ENCODE data around the gene SETD6.
"Not testable (repeated sequence)": the region's sequence is repeated elsewhere in the genome, so short reads cannot be mapped to it uniquely, and the experiment has no call there.

The SETD6 gene, protein sequence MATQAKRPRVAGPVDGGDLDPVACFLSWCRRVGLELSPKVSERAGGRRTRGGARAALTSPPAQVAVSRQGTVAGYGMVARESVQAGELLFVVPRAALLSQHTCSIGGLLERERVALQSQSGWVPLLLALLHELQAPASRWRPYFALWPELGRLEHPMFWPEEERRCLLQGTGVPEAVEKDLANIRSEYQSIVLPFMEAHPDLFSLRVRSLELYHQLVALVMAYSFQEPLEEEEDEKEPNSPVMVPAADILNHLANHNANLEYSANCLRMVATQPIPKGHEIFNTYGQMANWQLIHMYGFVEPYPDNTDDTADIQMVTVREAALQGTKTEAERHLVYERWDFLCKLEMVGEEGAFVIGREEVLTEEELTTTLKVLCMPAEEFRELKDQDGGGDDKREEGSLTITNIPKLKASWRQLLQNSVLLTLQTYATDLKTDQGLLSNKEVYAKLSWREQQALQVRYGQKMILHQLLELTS

DNA sequence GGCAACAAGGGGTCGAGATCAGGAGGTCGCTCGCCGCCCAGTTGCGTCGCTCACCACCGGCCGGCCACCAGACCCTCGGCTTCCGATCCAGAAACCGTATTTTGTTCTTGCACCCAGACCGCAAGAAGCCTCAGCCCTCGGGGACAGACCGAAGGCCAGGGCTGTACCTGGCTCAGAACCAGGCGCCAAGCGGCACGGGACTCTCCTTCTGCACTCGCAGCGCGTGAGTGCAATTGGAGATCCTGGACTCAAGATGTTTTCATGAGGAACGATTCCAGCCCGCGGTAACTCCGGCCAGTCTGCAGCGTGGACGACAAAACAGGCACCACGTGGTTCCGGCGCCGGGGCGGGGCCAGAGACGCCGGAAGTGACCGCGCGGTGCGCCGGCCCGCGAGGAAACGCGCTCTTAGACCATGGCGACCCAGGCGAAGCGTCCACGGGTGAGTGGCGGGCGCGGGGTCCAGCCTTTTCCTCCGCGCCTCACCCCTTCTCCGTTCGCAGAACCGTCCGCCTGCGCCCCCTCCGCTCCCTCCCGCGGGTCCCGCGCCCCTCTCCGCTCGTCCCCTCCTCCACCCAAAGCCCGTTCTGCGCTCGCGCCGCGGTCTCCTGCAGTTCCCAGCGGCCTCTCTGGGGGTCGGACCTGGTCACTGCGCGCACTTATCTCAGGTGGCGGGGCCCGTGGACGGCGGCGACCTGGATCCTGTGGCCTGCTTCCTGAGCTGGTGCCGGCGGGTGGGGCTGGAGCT, at the start of gene SETD6:
Gene SETD6, plus strand, starts transcription at position 393 of the 746 bp plus-strand sequence. Its CDS starts 21 bp downstream, at position 414.
- peak; percentile 70 to 76 for ATAC-seq

DNA sequence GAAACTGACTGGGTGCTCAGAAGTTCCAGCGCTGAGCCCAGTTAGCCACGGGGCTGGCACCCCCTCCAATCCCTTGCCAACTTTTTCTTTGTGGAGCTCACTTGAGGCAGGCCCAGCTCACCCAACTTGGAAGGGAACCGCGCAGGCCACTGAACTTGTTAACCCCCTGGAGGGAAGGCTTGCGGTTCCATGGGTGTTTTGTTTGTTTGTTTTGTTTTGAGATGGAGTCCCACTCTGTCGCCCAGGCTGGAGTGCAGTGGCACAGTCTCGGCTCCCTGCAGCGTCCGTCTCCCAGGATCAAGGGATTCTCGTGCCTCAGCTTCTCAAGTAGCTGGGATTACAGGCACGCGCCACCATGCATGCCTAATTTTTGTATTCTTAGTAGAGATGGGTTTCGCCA, 49.5 kb upstream of the SETD6 start:
- ATAC-seq, result no peak

DNA sequence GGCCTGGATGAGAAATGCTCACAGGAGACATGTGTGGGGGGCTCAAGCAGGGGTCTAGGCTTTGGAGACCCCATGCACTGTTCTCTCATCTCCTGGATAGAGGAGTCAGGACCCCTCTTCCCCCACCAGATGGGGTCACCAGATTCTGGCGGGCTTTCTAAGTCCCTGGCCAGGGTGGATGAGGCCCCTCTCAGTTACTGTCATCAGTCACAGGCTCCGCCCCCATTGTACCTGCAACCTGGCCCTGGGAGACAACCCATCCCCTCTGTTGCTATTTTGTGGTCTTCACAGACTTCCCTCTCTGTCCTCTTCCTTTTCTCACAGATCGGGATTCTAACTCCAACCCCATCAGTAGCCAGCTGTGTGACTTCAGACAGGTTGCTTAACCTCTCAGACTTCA, 48.9 kb upstream of the SETD6 start:
- ATAC-seq, result no peak

DNA sequence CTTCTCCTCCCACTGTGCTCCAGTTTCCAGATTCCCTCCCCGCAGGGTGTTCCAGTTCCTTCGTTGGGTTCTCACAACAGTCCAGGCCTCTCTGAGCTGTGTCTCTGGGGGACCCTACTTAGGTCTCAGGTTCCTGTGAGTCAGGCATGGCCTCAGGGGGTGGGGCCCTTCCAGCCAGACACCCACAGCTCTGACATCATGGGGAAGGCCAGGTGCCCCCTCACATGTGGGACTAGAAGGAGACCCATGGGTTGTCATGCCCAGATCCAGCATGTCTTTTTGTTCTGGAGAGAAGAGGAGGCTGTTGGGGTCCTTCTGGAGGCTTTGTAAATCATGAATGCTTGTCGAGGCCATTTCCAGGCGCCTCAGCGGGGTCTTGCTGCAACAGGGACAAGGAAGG, 47.4 kb upstream of the SETD6 start:
- no peak for ATAC-seq

DNA sequence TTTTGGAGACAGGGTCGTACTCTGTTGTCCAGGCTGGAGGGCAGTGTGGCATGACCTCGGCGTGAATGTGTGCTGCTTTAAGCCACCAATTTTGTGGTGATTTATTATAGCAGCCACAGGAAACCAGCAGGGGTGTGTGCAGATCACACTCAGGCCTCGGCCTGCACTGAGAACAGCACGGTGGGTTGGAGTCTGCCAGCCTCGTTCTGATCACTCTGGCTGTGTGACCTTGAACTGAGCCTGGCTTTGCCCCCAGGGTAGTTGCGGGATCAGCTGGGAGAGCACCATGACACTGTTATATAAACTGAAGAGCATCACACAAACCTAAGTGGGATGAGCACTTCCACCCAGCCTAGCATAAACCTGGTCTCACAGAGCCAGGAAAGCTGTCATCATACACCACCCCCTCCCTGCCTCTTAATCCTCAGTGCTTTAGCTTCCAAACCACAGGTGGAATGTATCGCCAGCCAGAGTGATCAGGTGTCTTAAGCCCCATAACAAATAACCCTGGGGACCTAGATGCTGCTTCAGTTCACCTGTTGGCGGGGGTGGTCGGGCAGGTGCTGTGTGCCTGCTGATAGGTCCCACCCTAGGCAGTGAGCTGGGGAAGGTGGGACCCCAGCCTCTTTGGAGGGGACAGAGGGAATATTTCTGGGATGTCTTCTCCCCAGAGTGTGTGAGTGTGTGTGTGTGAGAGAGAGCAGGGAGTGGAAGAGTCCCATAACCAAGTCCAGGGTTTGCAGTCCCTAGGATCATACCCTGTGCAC, 43.9 kb upstream of the SETD6 start:
- no peak for ATAC-seq

DNA sequence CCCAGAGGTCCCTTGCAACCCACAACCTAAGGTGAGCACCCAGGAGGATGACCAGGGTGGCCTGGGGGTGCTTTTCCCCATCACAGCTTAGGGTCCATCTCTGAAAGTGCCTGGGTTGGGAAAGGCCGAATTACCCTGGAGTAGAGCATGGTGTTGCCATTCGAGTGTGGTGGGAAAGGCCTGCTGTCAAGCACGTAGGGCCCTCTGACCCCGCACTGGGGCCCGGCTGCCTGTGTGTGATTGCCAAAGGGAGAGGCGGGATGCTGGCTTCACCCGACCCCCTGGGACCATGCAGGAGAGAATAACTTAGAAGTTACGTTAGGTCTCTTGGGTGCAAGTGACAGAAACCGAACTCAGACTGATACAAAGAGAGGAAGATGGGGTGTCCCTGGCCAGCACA, 43.1 kb upstream of the SETD6 start:
- no peak for ATAC-seq

DNA sequence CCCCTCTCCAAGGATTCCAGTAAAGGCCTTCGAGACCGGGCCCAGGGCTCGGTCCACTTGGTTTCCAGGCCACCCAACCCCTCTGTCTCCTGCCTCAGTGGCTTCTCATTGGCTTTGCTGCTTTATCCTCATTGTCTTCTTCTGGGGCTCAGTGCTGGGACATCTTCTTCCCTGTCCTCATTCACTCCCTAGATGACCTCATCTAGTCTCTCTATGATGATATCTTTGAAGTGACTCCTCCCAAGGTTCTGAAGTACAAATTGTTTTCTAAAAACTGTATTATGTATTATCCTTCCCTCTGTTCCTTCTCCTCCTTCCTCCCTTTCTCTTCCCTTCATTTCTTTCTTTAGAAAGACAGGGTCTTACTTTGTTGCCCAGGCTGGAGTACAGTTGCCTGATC, 42.5 kb upstream of the SETD6 start:
- ATAC-seq, result no peak

DNA sequence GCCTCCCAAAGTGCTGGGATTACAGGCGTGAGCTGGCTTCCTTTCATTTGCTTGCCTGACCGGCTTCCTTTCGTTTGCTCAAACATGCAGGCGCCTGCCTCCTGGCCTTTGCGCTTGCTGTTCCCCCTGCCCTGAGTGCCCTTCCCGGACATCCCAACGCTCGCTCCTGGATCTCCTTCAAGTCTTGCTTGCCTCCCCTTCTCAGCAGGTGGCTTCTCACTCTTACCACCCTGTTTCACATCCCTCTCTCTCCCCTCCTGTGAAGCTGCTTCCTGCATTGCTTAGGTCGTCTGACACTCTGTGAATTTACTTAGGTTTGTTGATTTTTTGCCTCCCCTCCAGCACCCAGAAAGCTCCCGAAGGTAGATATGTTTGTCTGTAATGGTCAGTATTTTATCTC, 41.0 kb upstream of the SETD6 start:
- no peak for ATAC-seq

DNA sequence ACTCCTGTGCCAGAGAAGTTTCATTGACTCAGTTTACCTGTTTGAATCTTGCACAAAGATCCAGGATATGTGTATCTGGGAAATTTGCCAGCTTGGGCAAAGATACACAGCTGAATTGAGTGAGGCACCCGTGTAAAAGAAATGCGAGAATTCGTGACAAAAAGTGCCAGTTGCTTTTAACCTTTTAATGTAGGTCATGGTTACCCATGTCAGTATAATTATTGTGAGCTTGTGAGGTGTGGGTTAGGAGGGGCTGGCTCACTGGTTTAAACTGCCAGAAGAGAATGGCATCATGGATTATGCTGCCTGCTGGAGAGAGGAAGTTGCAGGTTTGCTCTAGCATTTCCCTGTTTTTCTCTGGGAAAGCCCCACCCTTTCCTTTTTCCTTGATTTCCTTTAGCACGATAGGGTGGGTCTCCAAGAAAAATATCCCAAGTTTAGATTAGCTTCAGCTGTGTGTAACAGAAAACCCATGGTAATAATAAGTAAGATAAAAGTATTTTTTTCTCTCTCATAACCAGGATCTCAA, 40.2 kb upstream of the SETD6 start:
- no peak for ATAC-seq

DNA sequence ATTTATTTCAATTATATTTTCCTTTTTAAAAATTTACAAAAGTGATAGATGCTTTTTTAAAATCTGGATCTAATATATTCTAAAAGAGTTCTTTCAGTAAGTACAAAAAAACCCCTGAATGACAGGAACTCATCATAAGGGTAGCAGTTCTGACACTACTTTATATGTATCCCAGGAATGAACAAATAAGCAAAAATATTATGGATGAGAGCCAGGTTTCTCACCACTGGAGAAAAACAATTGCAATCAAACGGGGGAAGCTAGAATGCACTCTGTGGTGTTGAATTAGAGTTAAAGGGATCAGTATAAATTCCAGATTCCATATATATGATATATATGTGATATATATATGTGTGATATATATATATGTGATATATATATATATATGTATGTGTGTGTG, 38.5 kb upstream of the SETD6 start:
- ATAC-seq, result no peak

DNA sequence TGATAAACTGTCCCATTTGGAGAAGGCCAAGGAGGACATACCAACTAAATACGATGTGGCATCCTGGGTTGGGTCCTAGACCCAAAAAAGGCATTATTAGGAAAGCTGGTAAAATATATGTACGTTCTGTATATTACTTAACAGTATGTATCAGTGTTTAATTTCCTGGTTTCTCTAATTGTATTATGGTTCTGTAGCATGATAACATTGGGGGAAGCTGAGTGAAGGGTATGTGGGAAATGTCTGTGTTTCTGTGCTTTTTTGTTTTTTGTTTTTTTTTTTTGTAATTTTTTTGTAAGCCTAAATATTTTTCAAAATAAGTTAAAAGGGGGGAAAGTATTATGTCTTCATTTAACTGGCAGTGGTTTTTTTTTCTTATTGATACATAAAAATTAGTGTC, 36.9 kb upstream of the SETD6 start:
- ATAC-seq, result no peak

DNA sequence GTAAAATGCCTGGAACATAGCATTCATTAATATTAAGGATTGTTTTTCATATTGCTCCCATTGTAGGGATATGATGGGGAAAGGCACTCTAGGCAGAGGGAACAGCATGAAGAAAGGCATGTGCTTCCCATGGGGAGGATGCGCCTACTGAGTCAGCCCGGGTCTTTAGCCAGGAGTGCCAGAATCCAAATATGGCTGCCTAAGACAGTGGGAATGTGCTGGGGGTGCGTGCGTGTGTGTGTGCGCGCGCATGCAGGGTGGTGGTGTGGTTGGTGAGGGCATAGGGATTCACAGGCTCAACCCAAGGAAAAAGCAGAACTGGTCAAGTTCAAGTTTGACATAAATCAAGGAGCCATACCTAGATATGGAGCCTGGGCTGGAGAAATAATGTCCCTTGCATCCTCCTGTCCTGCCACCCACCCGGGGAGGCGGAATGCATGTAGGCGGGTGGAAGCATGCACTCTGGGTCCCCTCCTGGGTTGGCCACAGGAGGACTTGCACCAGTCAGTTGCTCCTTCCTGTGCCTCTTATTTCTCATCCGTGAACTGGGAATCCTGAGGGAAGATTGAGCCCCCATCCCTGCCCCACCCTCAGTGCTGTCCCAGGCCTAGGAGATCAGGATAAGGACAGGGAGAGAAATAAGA, 34.0 kb upstream of the SETD6 start:
- ATAC-seq, result no peak

DNA sequence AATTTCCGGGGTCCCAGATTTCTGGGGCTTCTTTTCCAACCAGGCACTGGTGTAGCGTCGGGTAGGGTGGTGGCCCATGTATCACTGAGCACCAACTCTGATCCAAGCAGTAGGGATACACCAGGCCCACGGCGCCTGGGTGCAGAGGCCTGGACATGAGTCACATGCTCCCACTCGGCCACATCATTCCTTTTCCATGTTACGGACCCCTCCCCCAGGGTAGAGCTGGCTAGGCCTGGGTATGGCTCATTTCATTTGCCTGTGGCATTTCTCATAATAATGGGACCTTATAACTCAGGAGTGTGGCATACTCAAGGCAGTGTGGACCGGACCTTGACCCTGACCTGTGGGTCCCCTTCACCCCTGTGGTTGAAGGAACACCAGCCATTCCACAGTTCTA, 33.4 kb upstream of the SETD6 start:
- ATAC-seq, result no peak

DNA sequence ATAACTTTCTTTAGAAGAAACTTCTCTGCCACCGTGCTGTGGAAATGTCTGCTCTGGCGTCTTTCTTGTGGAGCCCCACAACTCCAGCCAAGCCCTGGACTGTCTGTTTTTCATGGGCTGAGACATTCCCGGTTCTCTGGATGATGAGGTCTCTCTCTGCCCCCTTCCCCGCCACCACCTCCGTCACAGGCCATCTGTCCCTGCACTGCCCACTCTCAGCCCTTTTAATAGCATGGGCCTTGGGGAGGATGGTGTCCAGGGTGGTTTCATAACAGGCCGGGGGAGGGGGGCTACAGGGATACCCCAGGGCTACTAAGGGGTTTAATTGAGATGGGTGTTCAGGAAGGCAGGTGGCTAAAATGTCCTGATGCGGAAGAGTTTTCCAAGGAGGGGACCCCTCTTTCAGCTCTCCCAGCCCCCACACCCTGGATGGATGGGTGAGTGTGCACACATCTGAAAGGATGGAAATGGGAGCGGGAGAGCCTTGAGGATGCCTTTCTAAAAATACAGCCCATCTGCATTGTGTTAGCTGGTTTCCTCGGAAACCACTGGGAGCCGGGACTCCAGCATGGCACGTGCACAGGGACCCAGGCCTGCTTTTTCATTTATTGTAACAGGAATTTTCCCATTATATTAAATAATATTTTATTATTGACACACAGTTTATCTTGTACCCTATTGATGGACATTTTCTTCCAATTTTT, 30.0 kb upstream of the SETD6 start:
- ATAC-seq, result no peak

DNA sequence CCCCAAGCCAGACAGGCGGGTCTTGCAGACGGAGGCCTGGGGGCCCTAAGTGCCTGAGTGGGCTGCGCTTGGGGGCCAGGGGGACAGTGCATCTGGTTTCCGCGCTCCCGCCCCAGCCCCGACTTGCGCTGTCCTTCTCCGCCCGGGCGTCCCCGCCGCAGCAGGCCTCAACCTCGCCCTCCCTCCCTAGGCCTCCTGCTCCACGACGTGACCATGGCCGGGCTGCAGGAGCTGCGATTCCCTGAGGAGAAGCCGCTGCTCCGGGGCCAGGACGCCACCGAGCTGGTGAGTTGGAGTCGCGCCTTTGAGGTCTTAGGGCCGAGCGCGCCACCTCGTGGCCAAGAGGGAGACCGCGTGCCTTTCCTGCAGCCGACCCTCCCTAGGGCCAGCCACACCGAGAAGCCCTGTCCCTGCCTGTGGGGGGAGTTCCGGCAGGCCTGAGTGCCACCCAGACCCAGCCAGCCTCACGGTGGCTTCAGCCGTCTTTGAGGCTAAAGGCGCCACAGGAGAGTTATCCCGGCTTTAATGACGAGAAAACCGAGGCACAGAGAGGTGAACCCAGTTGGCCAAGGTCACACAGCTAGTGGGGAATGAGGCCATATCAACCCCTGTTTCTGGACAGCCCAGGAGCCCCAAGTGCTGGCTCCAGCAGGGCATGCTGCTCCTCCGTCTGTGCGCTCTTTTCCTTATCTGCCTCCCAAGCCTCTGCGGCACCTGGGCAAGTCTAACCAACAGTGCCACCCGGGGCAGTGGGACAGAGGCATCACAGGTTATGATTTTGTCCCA, 27.6 kb upstream of the SETD6 start:
- peak; percentile 59 to 78 for ATAC-seq

DNA sequence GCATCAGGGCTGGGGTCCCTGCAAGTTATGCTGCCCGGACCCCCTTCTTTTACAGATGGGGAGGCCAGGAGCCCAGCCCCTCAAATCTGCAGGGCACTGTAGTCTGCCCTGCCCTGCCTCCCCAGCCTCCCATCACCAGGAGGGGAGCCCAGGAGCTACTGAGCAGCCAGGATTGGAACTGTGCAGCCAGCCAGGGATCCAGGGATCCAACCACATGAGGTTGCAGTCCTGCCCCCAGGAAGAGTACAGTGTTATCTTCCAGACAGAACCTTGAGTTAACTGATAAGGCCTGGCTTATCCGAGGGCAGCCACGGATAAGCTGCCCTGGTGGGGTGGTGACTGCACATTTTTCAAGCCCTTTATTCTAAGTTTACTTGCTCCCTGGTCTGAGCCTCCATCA, 26.8 kb upstream of the SETD6 start:
- no peak for ATAC-seq

DNA sequence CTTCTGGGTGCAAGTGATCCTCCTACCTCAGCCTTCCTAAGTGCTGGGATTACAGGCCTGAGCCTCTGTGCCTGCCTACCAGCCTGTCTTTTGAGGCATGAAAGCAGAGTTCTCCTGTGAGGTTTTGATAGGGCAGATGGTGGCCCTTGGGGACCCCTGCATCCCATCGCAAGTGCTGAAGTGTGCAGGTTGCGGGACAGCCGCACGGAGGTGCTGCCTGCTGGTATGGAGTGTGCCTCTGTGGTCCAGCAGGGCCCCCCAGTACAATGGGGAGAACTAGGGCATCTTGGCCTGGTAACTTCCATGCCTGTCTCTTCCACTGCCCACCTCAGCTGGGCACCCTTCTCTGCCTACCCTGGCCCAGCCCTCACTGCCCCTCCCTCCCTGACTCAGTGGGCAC, 25.3 kb upstream of the SETD6 start:
- ATAC-seq, result no peak

DNA sequence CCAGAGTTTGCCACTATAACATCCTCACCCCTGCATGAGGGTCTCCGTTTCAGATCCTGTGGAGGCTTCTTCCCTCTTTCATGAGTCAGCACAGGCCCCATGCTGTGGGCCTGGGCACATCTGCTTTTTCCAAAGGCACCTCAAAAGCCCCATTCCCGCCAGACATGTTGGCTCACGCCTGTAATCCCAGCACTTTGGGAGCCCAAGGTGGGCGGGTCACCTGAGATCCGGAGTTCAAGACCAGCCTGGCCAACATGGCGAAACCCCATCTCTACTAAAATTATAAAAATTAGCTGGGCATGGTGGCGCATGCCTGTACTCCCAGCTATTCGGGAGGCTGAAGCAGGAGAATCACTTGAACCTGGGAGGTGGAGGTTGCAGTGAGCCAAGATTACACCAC, 24.8 kb upstream of the SETD6 start:
- ATAC-seq, result not testable (repeated sequence)

DNA sequence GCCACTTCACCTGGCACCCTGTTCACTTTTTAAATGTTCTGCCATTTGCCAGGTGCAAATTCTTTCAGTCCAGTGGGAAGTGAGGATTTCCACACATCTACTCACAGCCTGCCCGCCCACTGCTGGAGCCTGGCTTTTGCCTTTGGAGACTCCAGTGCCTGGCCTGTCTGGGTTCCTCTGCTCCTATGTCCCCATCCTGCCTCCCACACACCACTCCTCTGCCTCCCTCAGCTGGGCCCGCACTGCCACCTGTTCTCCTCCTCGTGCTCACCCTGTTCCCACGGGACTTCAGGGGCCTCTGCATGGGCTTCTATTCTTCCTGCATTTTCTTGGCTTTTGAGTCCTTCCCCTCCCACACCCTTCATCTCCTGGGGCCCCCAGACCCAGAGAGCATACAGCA, 23.3 kb upstream of the SETD6 start:
- ATAC-seq, result no peak

DNA sequence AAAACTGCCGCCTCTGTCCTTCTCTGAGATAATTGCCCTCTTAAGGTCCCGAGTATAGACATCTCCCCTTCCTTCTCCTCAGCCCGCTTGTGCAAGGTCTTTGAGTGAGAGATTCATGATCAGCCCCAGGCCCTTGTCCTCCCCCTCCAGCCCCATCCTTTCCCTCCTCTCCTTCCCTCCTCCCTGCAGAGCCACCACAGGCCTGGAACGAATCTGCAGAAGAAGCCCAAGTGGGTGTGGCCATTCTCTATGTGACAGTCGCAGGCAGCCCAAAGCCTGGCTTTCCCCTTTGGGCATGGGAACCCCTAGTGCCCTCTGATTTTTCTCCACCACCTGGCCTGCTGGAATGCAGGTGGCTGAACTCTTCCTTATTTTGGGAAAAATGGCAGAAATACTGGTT, 22.6 kb upstream of the SETD6 start:
- no peak for ATAC-seq
